NCI-H1092 treated with DMSO at 0.1 percent for 48 hours (cell line): ENCODE data around the gene OR5W2.
"Not testable (repeated sequence)": the region's sequence is repeated elsewhere in the genome, so short reads cannot be mapped to it uniquely, and the experiment has no call there.

Experiments
- DNase-seq: peaks from one replicate; lab custom pipeline; 2025; lab: John Stamatoyannopoulos, UW

OR5W2 gene

DNA sequence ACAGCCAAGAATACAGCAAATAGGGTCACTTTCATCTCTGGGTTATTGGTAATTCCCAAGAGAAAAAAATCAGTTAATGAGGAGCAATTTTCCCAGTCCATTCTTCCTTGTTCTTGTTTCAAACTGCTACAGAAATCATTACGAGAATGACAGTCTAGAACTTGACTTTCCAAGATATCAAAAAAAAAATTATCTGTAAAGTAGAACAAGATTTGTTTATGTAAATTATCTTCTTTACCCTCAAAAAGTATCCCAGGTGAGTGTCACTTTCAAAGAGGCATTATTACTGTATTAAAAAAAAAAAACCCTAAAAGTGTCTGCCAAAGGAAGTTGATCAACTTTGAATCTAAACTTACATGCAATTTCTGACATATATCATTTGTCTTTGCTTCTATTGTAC lies at the start of gene OR5W2:
TSS of gene OR5W2 (minus strand) at position 101 of the 400 bp plus-strand sequence. CDS start at position 101, 0 bp downstream.
- no peak for DNase-seq

DNA sequence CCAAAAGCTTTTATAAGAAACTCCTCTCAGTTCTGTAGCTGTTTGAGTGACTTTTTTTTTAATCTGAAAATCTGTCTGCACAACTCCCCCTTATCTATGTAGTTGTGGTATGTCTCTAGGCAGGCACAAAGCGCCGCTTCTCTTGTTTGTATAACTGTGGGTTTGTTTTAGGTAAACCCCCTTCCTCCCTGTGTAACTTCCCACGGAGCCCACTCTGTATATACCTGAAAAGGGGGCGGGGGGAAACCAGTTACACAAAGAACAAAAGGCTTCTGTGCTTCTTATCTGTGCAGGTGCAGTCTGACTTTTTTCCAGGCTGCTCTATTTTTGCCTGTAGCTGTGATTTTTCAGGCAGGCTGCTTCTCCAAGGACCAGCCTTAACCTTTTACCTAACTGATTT lies 42.1 kb upstream of the OR5W2 start:
- DNase-seq: no peak

DNA sequence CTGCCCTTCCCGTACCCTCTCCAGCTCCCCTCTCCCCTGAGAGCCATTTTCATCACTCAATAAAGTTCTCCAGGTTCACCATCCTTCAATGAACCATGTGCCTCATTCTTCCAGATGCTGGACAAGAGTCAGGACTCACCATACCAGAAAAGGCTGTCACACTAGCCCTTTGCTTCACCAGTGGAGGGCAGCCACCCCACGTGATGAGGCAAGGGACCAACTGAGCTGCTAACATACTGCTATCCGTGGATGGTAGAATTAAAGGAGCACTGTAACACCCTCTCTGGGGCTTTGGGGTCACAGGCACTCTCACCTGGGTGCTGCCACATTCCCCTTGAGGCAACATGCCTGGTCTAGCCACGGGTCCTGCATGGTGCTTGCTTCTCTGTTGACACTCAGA lies 34.9 kb upstream of the OR5W2 start:
- no peak for DNase-seq

DNA sequence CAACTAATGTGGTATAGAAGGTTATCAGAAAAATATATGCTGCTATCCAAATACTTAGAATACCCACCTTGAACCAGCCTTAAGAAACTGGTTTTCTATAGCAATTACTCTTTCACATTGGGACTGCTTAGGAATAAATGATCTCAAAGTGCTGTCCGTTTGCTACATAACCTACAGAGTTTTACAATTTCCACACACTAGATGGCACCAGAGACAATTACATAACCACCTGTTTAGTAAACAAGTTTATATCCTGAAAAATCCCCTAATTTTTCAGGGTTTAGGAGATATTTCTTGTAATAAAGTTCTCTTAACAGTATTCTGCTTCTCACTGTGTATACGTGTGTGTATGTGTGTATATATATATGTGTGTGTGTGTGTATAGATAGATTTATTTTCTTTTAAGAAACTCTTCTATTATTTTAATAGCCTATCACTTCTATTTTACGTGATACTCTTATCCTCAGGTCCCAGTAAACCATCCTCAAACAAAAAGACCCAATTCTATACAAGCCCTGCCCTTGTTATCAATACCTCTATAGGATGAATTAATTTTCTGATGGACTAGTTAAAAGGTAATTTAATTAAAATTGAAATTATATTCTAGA lies 28.5 kb upstream of the OR5W2 start:
- DNase-seq: peak; percentile 57

DNA sequence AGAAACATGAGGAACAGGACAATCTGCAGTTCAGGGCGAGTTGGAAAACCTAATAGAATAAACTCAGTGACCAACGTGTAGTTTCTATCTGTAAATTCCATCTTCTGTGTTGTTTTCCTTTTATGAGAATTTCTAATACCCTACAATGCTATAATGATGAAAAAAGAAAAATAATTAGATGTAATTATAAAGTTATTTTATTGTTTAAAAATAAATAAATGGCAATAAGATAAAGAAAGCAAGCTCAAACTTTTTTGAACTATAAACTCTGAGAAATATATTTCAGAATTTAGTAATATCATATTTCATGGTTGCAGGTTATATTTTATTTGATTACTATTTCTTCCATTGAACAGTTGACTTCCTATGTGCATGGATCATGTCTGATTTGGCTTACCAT lies 21.9 kb upstream of the OR5W2 start, which contains the start of gene OR5I1:
TSS of gene OR5I1 (minus strand) at position 101 of the 400 bp plus-strand sequence. CDS start at position 101, 0 bp downstream.
- DNase-seq: no peak

DNA sequence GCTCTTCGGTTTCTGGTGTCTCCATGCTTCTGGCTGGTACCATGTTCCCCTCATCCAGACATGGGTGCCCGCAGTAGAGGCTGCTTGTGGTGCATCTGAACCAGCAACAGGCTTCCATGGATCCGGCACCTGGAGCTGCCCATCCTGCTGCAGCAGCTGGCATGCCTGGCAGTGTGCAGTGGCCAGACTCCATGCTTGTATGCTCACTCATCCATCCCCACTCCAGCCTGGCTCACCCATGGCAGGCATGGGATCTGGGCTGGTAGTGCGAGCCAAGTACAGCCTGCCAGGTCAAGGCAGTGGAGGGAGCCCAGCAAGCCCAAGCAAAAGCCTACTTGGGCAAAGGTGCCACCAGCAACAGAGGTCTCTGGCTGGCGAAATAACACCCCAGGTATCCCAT lies 6.2 kb upstream of the OR5W2 start:
- DNase-seq: no peak

DNA sequence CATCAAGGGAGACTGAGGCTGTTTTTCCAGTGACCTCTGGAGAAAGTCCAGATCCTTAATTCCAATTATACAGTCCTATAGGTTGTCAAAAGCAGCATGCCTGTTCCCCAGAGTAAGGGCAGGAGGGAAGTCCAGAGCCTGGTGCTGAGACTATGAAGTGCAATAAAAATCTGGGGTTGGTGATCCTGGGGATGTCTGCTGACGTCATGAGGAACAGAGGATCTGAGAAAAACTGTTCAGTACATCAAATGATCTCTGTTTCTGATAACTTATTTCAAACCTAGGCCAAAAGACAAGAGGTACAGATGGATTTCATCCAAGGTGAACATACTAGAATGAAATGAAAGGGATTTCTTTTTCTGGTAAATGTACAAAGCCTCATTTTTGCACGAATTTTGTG lies 12.1 kb downstream of the OR5W2 start:
- no peak for DNase-seq

DNA sequence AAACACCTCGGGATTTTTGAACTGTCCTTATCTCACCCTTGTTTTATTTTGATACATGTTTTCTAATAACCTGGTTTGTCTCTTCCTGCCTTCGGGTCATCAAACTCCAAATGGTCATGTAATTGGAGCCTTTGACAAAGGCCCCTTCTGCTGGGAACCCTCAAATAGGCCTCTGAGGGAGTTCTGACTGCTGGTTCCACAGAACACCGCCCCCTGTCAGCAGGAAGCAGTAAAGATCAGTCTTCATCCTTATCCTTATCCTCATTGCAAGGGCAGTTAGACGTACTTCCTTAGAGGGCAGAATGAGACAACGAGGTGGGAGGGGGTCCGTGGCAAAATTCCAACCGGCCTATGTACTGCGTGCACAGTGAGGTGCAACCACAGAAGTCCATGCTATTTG lies 19.2 kb downstream of the OR5W2 start:
- DNase-seq: no peak

DNA sequence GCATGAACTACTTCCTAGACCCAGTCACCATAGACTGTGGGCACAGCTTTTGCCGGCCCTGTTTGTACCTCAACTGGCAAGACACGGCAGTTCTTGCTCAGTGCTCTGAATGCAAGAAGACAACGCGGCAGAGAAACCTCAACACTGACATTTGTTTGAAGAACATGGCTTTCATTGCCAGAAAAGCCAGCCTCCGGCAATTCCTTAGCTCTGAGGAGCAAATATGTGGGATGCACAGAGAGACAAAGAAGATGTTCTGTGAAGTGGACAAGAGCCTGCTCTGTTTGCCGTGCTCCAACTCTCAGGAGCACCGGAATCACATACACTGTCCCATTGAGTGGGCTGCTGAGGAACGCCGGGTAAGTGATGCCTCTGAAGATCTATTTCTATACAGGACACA lies 28.9 kb downstream of the OR5W2 start:
- DNase-seq: not testable (repeated sequence)

DNA sequence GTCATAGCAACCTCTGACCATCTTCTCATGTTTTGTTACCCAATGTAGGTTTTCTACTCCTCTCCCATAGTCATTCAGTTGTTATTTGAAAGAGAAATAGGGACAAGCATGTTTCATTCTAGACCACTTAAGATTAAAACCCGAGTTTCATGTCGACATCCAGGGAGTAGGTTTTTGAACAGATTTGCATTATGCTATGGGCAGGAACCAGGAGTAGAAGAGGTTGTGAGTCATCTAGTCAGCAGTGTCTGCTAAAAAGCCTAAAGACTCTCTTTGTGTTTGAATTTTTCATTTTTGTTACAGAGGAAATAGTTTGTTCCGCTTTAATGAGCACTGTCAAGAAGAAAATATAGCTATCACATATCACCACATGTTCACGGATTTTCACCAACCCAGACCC lies 29.4 kb downstream of the OR5W2 start:
- DNase-seq: not testable (repeated sequence)

DNA sequence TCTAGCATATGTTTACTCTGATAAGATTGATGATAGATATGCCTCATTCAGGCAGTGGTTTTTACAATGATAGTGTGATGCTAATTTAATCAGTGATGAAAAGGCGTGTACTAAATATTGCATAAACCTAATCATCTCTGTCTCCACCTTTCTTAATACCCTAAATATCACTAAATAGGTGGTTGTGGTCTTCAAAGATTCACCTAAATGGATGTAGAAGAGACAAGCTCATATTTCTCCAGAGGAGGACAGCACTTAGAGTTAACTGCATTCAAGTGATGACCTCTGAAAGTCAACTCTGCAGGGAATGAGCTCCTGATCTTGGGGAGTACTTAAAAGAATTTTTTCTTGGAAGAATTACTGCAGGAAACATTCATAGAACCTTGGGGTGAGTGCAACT lies 31.4 kb downstream of the OR5W2 start, which contains the start of gene TRIM51:
TSS of gene TRIM51 (plus strand) at position 301 of the 400 bp plus-strand sequence. CDS start 2,132 bp downstream, outside the sequence.
- not testable (repeated sequence) for DNase-seq

DNA sequence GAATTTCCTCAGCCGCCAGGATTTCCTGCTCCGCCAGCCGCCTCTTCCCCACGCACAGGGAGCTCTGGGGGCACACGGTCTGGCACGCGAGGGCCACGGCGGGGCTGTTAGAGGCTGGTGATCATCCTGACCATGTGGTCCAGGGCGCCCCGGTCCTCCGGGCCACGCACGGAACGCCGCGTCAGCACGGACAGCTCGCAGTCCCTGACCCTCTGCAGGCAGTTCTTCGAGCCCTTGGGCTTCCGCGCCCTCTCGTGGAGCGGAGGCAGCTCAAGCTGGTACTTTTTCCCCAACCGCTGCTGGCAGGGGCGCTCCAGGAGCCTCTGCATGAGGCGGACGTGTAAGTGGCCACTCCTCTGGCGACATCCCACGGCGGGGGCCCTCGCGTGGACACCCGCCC lies 41.2 kb downstream of the OR5W2 start:
- DNase-seq: not testable (repeated sequence)

DNA sequence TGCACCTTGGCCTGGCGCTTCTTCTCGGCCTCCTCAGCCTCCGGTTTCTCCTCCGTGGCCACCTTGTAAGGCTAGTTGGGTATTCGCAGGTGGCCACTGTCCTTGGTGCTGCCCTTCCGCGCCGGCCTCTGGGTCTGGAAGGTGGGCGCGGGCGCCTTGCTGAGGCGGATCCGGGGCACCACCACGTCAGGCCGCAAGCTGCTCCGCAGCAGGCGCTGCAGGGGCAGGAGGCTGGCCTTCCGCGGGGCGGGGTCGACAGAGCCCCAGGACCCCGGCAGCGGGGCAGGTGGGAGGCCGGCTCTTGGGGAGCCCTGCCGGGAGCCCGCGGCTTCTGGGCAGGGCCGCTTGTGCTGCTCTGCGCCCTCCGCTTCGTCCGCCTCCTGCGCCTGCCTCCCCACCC lies 41.7 kb downstream of the OR5W2 start:
- not testable (repeated sequence) for DNase-seq

DNA sequence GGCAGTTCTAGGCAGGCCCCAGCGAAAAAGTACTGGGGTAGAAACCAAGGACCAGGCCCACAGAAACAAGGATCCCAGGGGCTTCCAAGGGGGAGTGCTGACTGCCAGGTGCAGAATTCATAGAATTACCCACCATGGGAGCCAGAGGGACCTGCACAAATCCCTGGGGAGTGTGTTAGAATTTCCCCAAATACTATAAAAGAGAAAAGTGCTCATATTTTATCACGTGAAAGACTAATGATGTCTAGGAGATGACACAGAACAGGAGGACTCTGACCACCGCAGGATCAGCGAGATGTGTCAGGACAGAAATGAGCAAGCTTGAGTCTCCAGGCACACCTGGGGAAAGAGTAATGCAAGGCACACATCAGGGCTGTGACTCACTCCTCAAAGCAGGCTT lies 47.0 kb downstream of the OR5W2 start:
- DNase-seq: not testable (repeated sequence)
